HK-2 (cell line): Measurements from ENCODE around the gene RNASE12.
"Not testable (repeated sequence)": the region's sequence is repeated elsewhere in the genome, so short reads cannot be mapped to it uniquely, and the experiment has no call there.

ENCODE experiments used
- DNase-seq: peaks from one replicate; pipeline ENCODE4 v3.0.0-alpha.2; 2018; ENCODE audit not compliant: unreplicated experiment

The RNASE12 gene

GRCh38 chr14:20614038-20614840, 23.1 kb upstream of the RNASE12 start:
- DNase-seq = no peak

GRCh38 chr14:20613094-20614037, 22.2 kb upstream of the RNASE12 start:
- DNase-seq = peak; percentile 95

GRCh38 chr14:20612403-20612802, 21.2 kb upstream of the RNASE12 start:
- DNase-seq = no peak

- no peak for DNase-seq
These were observed 20.1 kb upstream of the RNASE12 start for GRCh38 chr14:20611277-20611676.

- DNase-seq = peak; percentile 80
These were observed 19.0 kb upstream of the RNASE12 start for GRCh38 chr14:20610002-20610765.

- peak; percentile 81 for DNase-seq
These were observed 18.2 kb upstream of the RNASE12 start for GRCh38 chr14:20609215-20610001.

GRCh38 chr14:20608383-20609110, 17.4 kb upstream of the RNASE12 start:
- DNase-seq = no peak

GRCh38 chr14:20607617-20608016, 16.4 kb upstream of the RNASE12 start:
- no peak for DNase-seq

- no peak for DNase-seq
These were observed 15.7 kb upstream of the RNASE12 start for GRCh38 chr14:20606902-20607242.

- DNase-seq = peak; percentile 26
These were observed 15.2 kb upstream of the RNASE12 start for GRCh38 chr14:20606190-20606901.

- no peak for DNase-seq
These were observed 12.9 kb upstream of the RNASE12 start for GRCh38 chr14:20603813-20604690.

- no peak for DNase-seq
These were observed 11.4 kb upstream of the RNASE12 start for GRCh38 chr14:20602583-20602982.

GRCh38 chr14:20601522-20601921, 10.3 kb upstream of the RNASE12 start:
- no peak for DNase-seq

GRCh38 chr14:20597108-20597507, 5.9 kb upstream of the RNASE12 start:
- DNase-seq = no peak

- not testable (repeated sequence) for DNase-seq
These were observed 4.5 kb upstream of the RNASE12 start for GRCh38 chr14:20595726-20596125.

- DNase-seq = no peak
These were observed 1.4 kb upstream of the RNASE12 start for GRCh38 chr14:20592574-20592973.

GRCh38 chr14:20587489-20588154, 3.6 kb downstream of the RNASE12 start, which contains the start of gene RNASE11:
Gene RNASE11, minus strand, starts transcription at chr14:20588001.
- no peak for DNase-seq

- DNase-seq = no peak
These were observed 7.3 kb downstream of the RNASE12 start for GRCh38 chr14:20583908-20584307.
